ENCODE measurements around the gene PAIP2. TPM values are rescaled to one million over a fixed set of nuclear protein-coding genes. Genes with fewer than 3 reads are reported as not detected.

The PAIP2 gene
- total and polyA plus RNA-seq, 2 experiments from 2014 or later, result 93.1 to 220 TPM

DNA sequence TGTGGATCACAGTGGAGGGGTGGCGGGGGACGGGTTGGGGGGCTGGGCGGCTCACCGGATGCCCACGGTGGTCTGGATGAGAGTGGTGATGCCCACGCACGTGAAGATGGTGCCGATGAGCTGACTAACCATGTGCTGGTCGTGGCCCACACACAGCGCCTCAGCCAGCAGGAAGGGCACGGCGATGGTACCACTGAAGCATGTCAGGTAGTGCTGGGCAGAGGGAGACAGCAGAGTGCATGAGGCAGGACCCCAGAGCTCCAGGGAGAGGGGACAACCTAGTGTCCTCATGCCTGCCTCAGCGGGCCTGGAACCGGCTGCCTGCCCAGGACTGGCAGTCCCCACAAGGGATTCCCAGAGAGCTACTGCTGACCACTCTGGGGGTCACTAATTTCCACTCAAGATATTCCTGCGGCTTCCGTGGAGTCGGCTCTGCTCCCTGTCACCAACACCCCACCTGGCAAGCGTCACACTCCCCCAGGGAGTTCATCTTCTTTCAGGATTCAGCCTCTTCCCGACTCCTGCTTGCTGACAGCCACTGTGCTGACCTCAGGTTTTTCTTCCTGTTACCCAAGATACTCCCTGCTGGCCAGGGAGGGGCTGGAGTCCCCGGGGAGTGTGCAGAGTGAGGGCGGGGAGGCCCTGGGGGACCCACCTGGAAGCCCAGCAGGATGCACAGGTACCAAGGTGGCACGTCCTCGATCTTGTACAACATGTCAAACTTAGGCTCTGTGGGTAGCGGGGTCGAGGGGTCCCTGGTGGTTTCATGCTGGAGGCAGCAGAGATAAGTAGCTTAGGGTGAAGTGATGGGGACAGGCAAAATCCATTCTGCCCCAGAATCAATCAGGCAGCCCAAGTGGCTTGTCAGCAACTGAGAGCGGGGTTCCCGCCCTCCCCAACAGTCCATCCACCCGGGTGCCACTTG lies 40.4 kb downstream of the PAIP2 start:
- Histone ChIP-seq H3K36me3 (no peaks in the 10 kb centered on the region), H3K9me3 (ENCODE audit: low read depth) (no peaks in the 10 kb centered on the region), H3K4me1 (ENCODE audit: low read depth) (peaks cover 17% of the 10 kb centered on the region), H3K27me3 (no peaks in the 10 kb centered on the region), H3K4me3 (no peak overlapping the region), H3K27ac (peak overlapping the region; percentile 52)
- TF ChIP-seq CTCF (IDR thresholded peaks at IDR 0.05; ENCODE audit: low read depth, low read length), result no peak
- no peak for DNase-seq (ENCODE audit: low read depth in 1 of 2, low spot score in 1 of 2)

GRCh38 chr5:139382807-139383206 lies 41.2 kb downstream of the PAIP2 start:
- no peak for TF ChIP-seq CTCF (IDR thresholded peaks at IDR 0.05; ENCODE audit: low read depth, low read length)
- Histone ChIP-seq H3K27ac (no peak overlapping the region), H3K4me1 (ENCODE audit: low read depth) (peaks cover 20% of the 10 kb centered on the region), H3K4me3 (no peak overlapping the region), H3K9me3 (ENCODE audit: low read depth) (no peaks in the 10 kb centered on the region), H3K27me3 (no peaks in the 10 kb centered on the region), H3K36me3 (no peaks in the 10 kb centered on the region)
- DNase-seq (ENCODE audit: low read depth in 1 of 2, low spot score in 1 of 2), result no peak

GRCh38 chr5:139383275-139383992 lies 41.8 kb downstream of the PAIP2 start, which contains the start of gene SLC23A1:
TSS of gene SLC23A1 (minus strand) at chr5:139383297. CDS start at chr5:139383253, 44 bp downstream.
- Histone ChIP-seq H3K27ac (peak within 1 kb of the TSS; percentile 52), H3K9me3 (ENCODE audit: low read depth) (no peaks in the 10 kb centered on the region), H3K36me3 (no peaks in the 10 kb centered on the region), H3K27me3 (no peaks in the 10 kb centered on the region), H3K4me1 (ENCODE audit: low read depth) (peaks cover 26% of the 10 kb centered on the region), H3K4me3 (no peak within 1 kb of the TSS)
- no peak for TF ChIP-seq CTCF (IDR thresholded peaks at IDR 0.05; ENCODE audit: low read depth, low read length)
- no peak for DNase-seq (ENCODE audit: low read depth in 1 of 2, low spot score in 1 of 2)

DNA sequence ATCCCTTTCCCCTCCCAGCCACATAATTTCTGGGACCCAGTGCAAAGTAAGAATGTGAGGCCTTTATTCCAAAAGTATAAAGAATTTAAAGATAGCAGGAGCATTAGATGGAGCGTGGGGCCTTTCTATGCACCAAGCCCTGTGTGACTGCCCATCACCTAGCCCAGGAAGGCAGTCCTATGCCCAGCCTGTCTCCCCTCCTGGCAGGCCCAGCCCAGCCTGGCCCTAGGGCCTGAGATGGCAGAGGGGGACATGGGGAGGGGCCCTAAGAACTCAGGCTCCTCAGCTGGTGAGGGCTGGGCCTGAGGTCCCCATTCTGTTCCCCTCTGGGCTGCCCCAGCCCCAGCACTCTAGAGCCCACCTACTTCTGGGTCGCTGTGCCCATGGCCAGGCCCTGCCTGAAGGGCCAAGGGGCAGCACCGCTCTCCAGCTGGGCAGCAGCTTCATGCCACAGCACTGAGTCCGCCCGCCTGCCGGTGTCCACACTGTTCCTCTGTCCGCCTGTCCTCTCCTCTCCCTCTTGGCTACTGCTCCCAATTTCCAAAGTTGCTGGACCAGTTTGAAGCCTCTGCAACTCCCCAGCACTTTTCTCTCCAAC lies 42.4 kb downstream of the PAIP2 start:
- H3K9me3 ChIP-seq (ENCODE audit: low read depth), result no peaks in the 10 kb centered on the region
- H3K27ac ChIP-seq, result no peak overlapping the region
- no peak for TF ChIP-seq CTCF (IDR thresholded peaks at IDR 0.05; ENCODE audit: low read depth, low read length)
- DNase-seq (ENCODE audit: low read depth in 1 of 2, low spot score in 1 of 2), result no peak
- no peak overlapping the region for H3K4me3 ChIP-seq
- peaks cover 29% of the 10 kb centered on the region for H3K4me1 ChIP-seq (ENCODE audit: low read depth)
- H3K36me3 ChIP-seq, result no peaks in the 10 kb centered on the region
- H3K27me3 ChIP-seq, result no peaks in the 10 kb centered on the region

DNA sequence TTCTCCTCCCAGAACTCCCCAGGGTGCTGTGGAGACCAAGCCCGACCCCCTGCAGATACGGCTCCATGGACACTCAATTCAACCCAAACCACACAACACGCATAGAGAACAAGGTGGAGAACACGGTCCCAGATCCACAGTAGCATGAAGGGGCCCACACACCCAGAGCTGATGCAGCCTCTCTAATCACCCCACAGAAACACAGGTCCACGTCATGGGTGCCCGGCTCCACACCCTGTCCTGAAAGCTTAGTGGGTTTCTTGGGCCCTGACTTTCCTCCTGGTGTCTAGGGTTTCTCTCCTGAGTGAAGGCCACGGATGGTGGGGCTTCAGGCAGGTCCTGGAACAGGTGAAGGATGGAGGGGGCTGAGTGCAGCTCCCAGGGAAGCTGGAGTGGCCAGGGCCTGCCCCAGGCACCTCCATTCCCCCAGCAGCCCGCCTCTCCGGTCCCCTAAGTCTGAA lies 43.0 kb downstream of the PAIP2 start:
- no peaks in the 10 kb centered on the region for H3K27me3 ChIP-seq
- H3K4me3 ChIP-seq, result no peak overlapping the region
- H3K4me1 ChIP-seq (ENCODE audit: low read depth), result peaks cover 29% of the 10 kb centered on the region
- TF ChIP-seq CTCF (IDR thresholded peaks at IDR 0.05; ENCODE audit: low read depth, low read length), result no peak
- DNase-seq (ENCODE audit: low read depth in 1 of 2, low spot score in 1 of 2), result no peak
- no peaks in the 10 kb centered on the region for H3K9me3 ChIP-seq (ENCODE audit: low read depth)
- no peak overlapping the region for H3K27ac ChIP-seq
- no peaks in the 10 kb centered on the region for H3K36me3 ChIP-seq

All from cardiac muscle cell (in vitro differentiated cells and primary cell).